Stimulated activated CD4-positive, alpha-beta T cell treated with anti-CD3 and anti-CD28 coated beads, Interleukin-12 subunit alpha, Interleukin-12 subunit beta, amount 100 ng/mL, for 4 hours (primary cell): ENCODE data around the gene ZNF692.
A peak's percentile ranks its signal among the peaks of the same experiment; 100 is the strongest.
"Not testable (repeated sequence)": the region's sequence is repeated elsewhere in the genome, so short reads cannot be mapped to it uniquely, and the experiment has no call there.

ENCODE experiments used
- DNase-seq: peaks from one replicate; pipeline ENCODE4 v3.0.0-alpha.2; 2020

The ZNF692 gene, protein sequence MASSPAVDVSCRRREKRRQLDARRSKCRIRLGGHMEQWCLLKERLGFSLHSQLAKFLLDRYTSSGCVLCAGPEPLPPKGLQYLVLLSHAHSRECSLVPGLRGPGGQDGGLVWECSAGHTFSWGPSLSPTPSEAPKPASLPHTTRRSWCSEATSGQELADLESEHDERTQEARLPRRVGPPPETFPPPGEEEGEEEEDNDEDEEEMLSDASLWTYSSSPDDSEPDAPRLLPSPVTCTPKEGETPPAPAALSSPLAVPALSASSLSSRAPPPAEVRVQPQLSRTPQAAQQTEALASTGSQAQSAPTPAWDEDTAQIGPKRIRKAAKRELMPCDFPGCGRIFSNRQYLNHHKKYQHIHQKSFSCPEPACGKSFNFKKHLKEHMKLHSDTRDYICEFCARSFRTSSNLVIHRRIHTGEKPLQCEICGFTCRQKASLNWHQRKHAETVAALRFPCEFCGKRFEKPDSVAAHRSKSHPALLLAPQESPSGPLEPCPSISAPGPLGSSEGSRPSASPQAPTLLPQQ

DNA sequence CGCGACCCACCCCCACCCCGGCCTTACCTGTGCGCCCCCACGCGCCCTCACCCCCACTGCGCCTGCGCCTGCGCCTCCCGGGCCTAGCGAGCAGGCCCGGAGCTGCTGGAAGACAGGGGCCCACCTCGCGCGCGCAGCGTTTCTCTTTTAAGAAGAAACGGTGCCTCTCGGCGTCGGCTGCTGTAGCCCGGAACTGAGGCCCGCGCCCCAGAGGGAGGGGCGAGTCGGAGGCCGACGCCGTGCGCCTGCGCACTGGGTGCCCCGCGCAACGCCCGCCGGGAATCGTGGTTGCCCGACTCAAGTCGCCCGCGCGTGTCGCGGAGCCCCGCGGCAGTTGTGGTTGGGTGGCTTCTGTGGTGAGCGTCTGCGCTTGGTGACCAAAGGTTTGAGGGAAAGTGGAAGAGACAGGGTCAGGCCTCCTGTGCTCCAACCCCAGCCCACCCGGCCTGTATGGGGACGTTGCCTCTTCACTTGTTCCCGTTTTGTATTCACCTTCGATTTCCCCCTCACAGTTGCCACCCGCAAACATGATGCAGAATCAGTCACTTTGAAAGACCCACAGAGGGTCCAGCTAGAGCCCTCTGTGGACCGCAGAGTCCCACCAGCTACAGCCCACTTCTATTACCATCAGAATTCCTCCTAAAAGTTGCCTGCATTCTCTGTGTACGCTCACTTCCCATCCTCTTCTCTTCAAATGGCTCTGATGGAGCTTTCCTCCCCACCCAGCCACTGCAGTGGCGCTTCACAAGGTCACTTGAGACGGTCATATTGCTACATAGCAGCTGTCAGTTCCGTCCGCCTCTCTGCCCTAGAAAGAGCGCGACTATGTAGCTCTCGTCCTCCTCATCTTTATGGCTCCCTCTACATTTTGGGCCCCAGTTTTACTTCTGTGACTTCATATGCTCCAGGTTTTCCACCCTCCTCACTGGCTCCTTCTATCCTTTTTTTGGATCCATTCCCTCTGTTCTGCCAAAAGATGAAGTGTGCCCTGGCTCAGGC, at the start of gene ZNF692:
Gene ZNF692, minus strand, starts transcription at position 195 of the 999 bp plus-strand sequence. CDS start 776 bp downstream, outside the sequence.
- DNase-seq = peak; percentile 95

DNA sequence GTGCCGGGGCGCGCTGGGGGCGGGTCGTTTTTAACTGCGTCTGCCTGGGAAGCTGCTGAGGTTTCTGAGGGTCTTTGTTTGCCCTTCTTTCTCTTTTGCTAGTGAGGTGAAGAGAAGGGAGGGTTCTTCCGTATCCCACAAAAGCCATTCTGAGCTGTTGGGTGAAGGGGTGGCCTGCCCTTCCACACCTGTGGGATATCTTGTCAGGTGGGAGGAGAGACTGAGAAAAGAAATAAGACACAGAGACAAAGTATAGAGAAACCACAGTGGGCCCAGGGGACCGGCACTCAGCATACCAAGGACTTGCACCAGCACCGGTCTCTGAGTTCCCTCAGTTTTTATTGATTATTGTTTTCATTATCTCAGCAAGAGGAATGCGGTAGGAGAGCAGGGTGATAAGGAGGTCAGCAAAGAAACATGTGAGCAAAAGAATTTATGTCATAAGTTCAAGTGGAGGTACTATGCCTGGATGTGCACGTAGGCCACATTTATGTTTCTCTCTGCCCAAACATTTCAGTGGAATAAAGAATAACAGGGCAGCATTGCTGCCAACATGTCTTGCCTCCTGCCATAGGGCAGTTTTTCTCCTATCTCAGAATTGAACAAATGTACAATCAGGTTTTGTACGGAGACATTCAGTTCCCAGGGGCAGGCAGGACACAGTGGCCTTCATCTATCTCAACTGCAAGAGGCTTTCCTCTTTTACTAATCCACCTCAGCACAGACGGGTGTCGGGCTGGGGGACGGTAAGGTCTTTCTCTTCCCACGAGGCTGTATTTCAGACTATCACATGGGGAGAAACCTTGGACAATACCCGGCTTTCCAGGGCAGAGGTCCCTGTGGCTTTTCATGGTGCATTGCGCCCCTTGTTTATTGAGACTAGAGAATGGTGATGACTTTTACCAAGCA, 48.1 kb upstream of the ZNF692 start:
- no peak for DNase-seq

DNA sequence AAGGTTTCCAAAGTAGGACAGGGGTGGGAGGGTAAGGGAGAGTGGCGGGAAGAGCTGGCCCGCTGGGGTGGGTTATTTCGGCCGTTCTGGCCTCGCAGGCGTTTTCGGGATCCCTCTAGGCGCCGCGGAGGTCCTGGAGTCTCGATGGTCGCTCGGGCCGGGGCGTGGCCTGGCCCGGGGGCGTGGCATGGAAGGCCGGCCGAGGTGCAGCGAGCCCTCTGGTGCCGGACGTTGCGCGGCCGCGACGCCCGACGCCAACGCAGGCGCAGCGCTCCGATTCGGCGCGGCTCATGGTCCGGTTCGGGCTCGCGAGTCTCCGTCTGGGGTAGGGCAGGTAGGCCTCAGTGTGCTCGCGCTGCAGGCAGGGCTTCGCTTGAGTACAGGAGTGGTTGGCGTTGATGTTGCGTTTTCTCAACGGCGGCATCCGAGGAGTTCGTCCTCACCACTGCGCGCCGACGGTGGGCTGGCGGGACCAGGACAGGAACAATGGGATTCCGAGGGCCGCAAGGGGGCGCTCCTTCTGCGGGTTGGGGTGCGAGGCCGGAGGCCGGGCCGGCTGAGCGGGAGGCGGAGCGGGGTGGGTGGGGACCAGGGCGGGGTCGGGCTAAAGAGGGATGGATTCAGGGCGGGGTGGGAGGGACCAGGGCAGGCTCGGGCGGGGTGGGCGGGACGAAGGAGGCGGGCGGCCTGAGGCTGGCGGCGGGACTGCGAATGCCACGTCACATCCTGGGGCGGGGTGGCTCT, 47.3 kb upstream of the ZNF692 start, which contains the start of gene PGBD2:
Gene PGBD2, plus strand, starts transcription at position 227 of the 744 bp plus-strand sequence. CDS start 7,628 bp downstream, outside the sequence.
- peak; percentile 98 for DNase-seq

DNA sequence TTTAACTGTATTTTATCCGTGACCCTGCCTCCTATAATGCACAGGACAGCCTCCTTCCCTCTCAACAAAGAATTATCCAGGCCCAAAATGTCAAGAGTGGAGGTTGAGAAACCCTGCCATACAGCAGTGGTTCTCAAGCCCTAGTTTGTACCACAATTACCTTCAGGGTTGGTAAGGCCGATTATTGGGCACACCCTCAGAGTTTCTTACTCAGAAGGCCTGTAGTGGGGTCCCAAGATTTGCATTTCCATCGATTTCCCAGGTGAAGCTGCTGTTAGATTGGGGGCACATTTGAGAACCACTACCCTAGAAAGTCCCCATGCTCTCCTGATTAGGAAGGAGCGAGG, 46.8 kb upstream of the ZNF692 start:
- no peak for DNase-seq

DNA sequence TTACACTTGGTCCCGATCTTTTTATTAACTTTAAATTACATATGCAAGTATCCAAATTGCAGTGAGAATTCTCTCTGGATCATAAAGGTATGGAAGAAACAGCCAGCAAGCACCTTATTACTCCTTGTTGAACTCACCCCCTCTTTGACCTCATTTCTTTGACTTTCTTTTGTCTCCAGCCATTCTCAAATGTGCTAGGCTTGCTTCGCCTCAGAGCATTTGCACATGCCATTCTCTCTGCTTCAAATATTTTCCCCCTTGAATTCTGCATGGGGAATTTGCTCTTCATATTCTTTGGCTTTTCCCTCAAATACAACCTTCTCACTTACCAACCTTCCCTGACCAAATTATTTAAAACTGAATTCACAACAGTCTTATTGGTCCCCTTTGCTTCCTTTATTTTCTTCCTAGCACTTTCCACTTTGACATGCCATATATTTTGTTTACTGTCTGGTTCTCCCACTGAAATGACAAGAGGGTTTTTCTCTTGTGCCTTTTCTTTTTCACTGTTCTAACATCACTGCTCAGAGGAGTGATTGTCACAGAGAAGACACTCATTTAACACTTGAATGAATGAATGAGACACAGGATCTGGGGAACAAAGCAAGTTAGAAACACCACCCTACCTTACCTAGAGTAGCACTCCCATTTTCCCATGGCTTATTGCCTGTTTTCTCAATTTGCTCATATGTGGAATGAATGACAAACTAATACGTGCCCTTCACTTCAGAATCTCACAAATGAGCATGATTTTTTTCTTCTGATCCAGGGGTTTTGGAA, 45.7 kb upstream of the ZNF692 start:
- DNase-seq = no peak

DNA sequence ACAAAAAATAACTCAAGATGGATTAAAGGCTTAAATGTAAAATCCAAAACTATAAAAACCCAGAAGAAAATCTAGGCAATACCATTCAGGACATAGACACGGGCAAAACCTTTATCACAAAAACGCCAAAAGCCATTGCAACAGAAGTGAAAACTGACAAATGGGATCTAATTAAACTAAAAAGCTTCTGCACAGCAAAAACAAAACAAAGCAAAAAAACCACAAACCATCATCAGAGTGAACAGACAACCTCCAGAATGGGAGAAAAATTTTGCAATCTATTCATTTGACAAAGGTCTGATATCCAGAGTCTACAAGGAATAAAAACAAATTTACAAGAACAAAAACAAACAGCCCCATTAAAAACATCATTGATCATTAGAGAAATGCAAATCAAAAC, 42.7 kb upstream of the ZNF692 start:
- DNase-seq = no peak

DNA sequence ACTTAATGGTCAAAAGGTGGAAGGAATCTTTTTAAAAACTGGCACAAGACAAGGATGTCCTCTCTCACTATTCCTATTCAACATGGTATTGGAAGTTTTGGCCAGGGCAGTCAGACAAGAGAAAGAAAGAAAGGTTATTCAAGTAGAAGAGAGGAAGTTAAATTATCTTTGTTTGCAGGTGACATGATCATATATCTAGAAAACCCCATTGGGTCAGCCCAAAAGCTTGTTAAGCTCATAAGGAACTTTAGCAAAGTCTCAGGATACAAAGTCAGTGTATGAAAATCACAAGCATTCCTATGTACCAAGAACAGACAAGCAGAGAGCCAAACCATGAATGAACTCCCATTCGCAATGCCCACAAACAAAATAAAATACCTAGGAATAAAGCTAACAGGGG, 41.8 kb upstream of the ZNF692 start:
- no peak for DNase-seq

DNA sequence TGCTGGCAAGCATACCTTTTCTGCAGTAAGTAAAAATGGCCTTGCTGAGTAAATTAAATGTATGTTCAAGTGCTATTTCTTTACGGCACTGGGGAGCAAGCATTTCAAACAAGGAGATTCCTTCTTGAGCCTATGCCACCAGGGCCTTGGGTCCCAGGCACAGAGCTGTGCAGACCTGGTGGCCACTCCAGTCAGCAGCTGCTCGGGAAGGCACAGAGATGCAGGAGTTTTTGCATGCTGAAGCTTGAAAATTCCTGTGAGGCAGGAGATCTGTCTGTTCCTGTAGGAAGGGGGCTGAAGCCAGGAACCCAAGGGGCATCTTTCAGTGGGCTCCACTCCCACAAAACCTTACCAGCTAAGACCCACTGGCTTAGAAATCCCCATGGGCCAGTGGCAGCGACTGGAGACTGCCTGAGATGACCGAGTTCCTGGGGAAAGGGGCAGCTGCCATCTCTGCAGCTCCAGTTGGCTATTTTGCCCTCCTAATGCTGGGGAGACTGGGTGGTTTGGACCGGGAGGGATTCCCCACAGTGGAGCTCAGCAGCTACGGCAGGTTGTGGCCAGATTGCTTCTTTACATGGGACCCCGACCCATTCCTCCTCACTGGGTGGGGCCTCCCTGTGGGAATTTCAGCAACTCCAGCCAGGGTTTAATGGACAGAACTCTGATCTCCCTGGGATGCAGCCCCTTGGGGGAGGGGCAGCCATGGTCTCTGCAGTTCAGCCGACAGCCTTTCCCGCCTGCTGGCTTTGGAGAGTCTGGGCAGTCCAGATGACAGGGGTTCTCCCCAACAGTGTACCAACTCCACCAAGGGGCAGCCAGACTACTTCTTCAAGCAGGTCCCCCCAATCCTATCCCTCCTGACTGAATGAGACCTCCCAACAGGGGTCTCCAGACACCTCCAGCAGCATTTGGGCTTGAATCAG, 38.8 kb upstream of the ZNF692 start:
- DNase-seq = no peak

DNA sequence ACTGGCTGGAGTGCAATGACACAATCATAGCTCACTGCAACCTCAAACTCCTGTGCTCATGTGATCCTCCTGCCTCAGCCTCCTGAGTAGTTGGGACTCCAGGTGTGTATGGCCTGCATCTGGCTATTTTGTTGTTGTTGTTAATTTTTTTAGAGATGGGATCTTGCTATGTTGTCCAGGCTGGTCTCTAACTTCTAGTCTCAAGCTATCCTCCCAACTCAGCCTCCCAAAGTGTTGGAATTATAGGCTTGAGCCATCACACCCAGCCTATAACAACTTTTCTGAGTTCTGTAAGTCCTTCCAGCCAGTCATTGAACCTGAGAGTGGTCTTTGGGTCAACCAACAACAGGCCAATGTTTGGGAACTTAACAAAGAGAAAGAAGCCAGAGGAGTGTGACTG, 36.0 kb upstream of the ZNF692 start:
- no peak for DNase-seq

DNA sequence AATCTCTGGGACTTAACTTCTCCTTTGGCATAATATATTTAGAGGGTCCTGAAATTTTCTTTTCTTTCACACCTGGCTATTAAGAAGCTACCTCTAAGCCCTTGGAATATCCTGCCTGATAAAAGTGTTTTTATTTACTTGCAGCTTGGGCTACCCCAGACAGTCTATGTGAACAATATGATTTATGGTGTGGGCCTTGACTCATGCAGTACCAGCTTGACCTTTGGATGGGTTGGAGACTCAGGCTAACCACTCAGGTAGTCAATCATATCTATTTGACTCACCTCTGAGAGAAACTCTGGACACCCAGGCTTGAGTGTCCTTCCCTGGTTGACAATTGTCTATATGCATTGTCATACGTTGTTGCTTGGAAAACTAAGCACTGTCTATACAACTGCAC, 33.7 kb upstream of the ZNF692 start:
- DNase-seq = no peak

DNA sequence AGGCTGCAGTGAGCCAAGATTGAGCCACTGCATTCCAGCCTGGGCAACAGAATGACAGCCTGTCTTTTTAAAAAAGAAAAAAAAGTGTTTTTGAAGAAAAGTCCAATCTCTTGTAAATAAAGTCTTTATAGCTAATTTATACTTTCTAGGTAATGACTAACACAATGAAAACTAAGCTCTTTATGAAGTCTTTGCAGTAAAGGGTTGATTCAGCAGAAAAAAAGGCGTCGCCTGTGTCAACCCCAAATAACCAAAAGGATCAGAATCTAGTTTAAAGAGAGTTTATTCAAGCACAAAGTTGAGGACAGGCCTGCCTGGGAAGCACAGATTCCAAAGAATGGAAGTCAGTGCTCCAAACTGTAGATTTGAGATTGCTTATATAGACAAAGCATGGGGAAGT, 32.9 kb upstream of the ZNF692 start:
- no peak for DNase-seq

DNA sequence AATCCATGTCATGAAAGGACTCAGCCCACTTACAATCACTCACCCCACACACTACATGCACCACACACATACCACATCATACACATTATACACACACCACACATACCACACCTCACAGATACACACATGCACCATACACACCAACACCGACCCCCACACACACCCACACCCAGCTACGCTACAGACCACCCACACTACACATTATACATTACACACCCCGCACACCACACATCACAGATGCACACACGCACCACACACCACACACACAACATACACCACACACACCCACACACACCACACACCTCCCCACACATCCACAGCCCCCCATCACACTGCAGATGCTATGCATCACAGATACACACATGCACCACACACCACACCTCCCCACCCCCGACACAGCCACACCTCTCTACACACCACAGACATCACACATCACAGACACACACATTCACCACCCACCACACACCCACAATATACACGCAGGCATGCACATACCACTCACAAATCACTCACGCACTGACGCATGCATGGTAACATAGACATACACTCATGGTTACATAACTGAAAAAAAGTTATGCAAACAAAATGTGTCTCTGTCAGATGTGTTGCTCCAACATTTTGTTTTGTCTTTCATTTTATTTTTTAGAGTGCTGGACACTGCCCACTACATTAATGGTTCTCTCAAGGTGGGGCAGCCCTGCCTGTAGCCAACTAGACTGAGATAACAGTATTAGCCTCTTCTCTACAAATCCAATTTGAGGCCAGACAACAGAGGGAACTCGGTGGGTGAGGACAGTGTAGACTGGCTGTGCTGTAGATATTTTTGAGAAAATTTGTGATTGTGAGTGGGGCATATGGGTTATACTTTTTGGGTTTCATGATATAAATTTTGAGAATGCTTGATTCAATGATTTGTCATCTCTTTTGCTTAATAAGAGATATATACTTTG, 31.9 kb upstream of the ZNF692 start:
- no peak for DNase-seq

DNA sequence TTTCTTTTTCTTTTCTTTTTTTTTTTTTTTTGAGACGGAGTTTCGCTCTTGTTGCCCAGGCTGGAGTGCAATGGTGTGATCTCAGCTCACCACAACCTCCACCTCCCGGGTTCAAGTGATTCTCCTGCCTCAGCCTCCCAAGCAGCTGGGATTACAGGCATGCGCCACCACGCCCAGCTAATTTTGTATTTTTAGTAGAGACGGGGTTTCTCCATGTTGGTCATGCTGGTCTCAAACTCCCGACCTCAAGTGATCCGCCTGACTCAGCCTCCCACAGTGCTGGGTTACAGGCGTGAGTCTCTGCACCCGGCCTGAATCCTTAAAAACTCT, 31.0 kb upstream of the ZNF692 start:
- DNase-seq = not testable (repeated sequence)

DNA sequence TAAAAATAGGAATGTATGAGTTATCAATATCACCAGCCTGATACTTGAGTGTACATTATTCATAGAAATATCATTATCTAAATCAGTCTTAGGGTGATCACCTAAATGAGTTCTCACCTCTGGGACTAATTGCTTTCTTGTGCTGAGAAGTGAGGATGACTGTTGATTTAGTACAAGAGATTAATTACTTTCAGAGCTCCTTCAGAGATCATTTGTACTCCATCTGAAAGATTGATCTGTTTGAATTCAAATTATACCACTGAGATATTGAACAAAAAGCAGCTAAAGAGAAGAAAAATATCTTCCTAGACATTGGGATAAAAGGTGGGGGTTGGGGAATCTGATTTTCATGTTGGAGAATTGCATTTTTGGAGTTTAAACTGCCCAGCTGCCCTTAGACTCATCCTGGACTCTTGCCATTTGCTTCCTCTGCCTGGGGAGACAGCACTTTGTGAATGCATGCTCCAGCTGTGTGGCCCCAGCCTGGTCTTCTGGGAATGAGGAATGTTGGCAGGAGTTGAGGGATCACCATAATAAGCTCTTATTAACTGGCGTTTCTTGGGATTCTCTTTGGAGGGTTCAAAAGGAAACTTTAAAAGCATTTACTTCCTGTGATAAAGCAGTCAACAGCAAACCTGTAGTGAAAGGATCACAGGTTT, 27.5 kb upstream of the ZNF692 start:
- no peak for DNase-seq

DNA sequence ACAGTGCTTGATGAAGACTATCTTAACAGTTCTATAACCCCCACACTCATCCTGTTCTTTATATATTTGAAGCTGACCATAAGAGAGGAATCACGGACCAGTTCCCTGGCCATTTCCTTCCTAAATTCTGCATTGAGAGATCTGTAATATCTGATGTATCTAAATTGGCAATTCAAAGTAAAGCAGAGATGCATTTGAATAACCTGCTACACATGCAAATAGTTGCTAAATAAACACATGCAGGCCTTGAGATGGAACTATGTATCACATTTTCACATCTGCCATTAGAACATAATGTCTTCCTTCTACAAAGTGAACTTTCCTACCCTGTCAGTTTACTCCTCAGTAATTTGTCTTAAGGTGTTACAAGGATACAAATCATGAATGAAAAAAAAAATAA, 26.8 kb upstream of the ZNF692 start:
- DNase-seq = no peak

DNA sequence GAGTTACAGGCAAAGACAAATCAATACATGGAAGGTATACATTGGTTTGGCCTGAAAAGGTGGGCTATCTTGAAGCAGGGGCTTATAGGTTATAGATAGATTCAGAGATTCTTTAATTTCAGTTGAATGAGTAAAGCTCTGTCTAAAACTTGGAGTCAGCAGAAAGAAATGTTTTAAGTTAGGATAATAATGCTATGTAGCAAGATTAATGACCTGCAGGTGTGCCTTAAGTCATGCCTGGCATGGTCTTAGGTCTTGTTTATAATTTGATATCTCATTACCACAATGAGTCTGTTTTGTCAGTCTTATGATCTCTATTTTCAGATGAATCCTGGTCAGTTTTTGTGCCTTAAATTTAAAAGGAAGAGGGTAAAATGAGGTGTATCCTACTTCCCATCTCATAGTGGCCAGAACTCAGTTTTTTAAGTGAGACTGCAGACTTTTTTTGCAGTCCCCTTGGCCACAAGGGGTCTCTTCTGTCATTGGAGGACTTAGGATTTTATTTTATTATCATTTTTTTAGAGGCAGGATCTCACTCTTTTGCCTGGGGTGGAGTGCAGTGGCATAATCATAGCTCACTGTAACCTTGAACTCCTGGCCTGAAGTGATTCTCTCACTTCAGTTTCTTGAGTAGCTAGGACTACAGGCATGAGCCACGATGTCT, 25.9 kb upstream of the ZNF692 start:
- no peak for DNase-seq

DNA sequence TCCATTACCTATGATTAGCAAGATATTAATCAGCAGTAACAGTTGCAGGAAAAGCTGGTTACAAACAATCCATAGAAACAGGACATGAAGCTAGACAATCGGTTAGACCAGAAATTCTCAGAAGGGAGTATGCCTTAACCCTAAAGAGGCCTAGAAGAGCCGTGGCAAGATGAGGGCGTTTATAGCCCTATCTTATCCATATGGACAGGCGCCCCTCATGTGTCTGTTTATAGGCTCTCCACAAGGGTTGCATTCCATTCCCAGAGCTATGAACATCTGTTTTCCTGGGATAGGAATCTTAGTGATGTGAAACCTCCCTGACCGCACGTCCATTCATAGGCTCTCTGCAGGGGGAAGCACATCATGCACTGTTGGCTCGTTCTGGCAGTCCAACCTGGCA, 23.5 kb upstream of the ZNF692 start:
- DNase-seq = not testable (repeated sequence)
